Peyer's patch (tissue), 4 donors: ENCODE results near the gene SUPT20HL2.

Source experiments
- CTCF ChIP-seq, 6 experiments: fragments of 450-650 bp in 4 of 6; fragments of 200-600 bp in 2 of 6; sonication (generic) in 1 of 6; IDR thresholded peaks; one replicate each; pipeline ENCODE4 v1.5.1; 2017 to 2019; ENCODE audit warnings: antibody characterized with exemption in 6 of 6, mild to moderate bottlenecking in 3 of 6, moderate library complexity in 1 of 6
- POLR2A ChIP-seq, 2 donors: fragments of 450-650 bp; IDR thresholded peaks; one replicate each; pipeline ENCODE4 v1.5.1; 2017; ENCODE audit warnings: antibody characterized with exemption in 2 of 2, mild to moderate bottlenecking in 2 of 2, moderate library complexity in 2 of 2

GRCh38 chrX:24343719-24344118, 29.9 kb upstream of the SUPT20HL2 start:
- TF ChIP-seq CTCF (IDR thresholded peaks at IDR 0.05) = no peak
- no peak for TF ChIP-seq POLR2A (IDR thresholded peaks at IDR 0.05)
